HepG2 (cell line): Measurements from ENCODE around the gene FAIM. TPM values are rescaled to one million over a fixed set of nuclear protein-coding genes. Genes with fewer than 3 reads are reported as not detected.

ENCODE experiments used
- ATAC-seq: fragments of 200-7000 bp; cut with Tn5 transposase; 3 replicates; pipeline ENCODE4 v1.9.1; 2020; ENCODE audit warnings: mild to moderate bottlenecking, moderate library complexity
- BruUV-seq: library from RNA; stranded (reverse); fragments of 400-500 nt; replicated peaks from 2 replicates; lab custom pipeline; 2021; lab: Mats Ljungman, UMichigan
- CTCF ChIA-PET: fragments of 300-600 bp; formaldehyde crosslinking; extraction: SDS; loops from one replicate; lab custom pipeline; 2021; ENCODE audit warnings: low total read pairs, inconsistent platforms, low intra/inter-chr PET ratio; lab: Yijun Ruan, JAX
- POLR2A ChIA-PET: fragments of 350-600 bp; sonication (Branson Sonifier 250); formaldehyde crosslinking; loops from one replicate; lab custom pipeline; 2020; ENCODE audit warnings: antibody characterized with exemption, inconsistent platforms; lab: Yijun Ruan, JAX
- DNase-seq: peaks from one replicate; pipeline ENCODE4 v3.0.0-alpha.2; 2015; ENCODE audit warnings: low spot score
- FAIRE-seq: peaks from 3 replicates; lab custom pipeline; 2011; peaks lifted over from hg19 to GRCh38; lab: Jason Lieb, UNC
- H2AFZ ChIP-seq: one replicate; pipeline ENCODE4 v1.6.1; 2011; ENCODE audit warnings: low read length, inconsistent platforms
- H3K27ac ChIP-seq: fragments of 300-600 bp; 3 replicates; pipeline ENCODE4 v1.8.0; 2011; ENCODE audit warnings: mixed run types, mild to moderate bottlenecking, mixed read lengths, low read length, inconsistent platforms; ENCODE audit not compliant: insufficient read depth; ENCODE audit errors: extremely low read length
- H3K27me3 ChIP-seq, 2 experiments: fragments of 200-600 bp in 1 of 2; 2 replicates in 1 of 2; 3 replicates in 1 of 2; pipeline versions ENCODE4 v1.6.0 to v1.8.0; 2011; ENCODE audit warnings: low read length in 2 of 2, mild to moderate bottlenecking in 2 of 2, moderate library complexity in 2 of 2, inconsistent platforms in 1 of 2; ENCODE audit not compliant: insufficient read depth in 2 of 2, control insufficient read depth in 1 of 2
- H3K36me3 ChIP-seq, 2 experiments: fragments of 200-600 bp in 1 of 2; replicated peaks in 1 of 2; 2 replicates in 1 of 2; 3 replicates in 1 of 2; pipeline versions ENCODE4 v1.5.1 to v1.8.0; 2011; ENCODE audit warnings: low read length in 2 of 2, inconsistent platforms in 1 of 2; ENCODE audit not compliant: insufficient read depth in 2 of 2, control insufficient read depth in 1 of 2
- H3K4me1 ChIP-seq: 2 replicates; pipeline ENCODE4 v1.5.1; 2012; ENCODE audit warnings: low read length, inconsistent platforms; ENCODE audit not compliant: insufficient read depth
- H3K4me2 ChIP-seq: 2 replicates; pipeline ENCODE4 v1.6.0; 2011; ENCODE audit warnings: low read depth, low read length, inconsistent platforms
- H3K4me3 ChIP-seq, 3 experiments: fragments of 200-600 bp in 1 of 3; sonication (generic), shearing (Covaris generic) in 1 of 3; replicated peaks in 1 of 3; 2 replicates each; pipeline ENCODE4 v1.5.1; 2011 to 2016; ENCODE audit warnings: low read length in 3 of 3, inconsistent platforms in 2 of 3, low read depth in 2 of 3, mild to moderate bottlenecking in 2 of 3, control low read depth in 1 of 3, mixed read lengths in 1 of 3; ENCODE audit not compliant: insufficient read depth in 1 of 3
- H3K79me2 ChIP-seq: one replicate; pipeline ENCODE4 v1.6.1; 2011; ENCODE audit warnings: low read length, inconsistent platforms; ENCODE audit not compliant: insufficient read depth
- H3K9ac ChIP-seq: 2 replicates; pipeline ENCODE4 v1.6.0; 2011; ENCODE audit warnings: mild to moderate bottlenecking, low read depth, low read length, inconsistent platforms; ENCODE audit not compliant: insufficient read depth
- H3K9me3 ChIP-seq: 2 replicates; pipeline ENCODE4 v1.5.1; 2012; ENCODE audit warnings: mild to moderate bottlenecking, low read length
- H4K20me1 ChIP-seq: 2 replicates; pipeline ENCODE4 v1.6.0; 2011; ENCODE audit warnings: inconsistent platforms, mild to moderate bottlenecking, low read length, moderate library complexity; ENCODE audit not compliant: insufficient read depth
- ATF5 ChIP-seq: sonication (generic); formaldehyde crosslinking; IDR thresholded peaks from 2 replicates; pipeline ENCODE4 v1.4.0; 2020; ENCODE audit warnings: mild to moderate bottlenecking, low read depth, missing genetic modification reagents
- KIAA2018 ChIP-seq: sonication (generic); formaldehyde crosslinking; IDR thresholded peaks from 2 replicates; pipeline ENCODE4 v1.5.0; 2020; ENCODE audit warnings: mild to moderate bottlenecking, missing genetic modification reagents, borderline replicate concordance
- KLF12 ChIP-seq: sonication (generic); formaldehyde crosslinking; IDR thresholded peaks from 2 replicates; pipeline ENCODE4 v1.4.0; 2020; ENCODE audit warnings: missing genetic modification reagents, borderline replicate concordance
- KMT2B ChIP-seq: IDR thresholded peaks from 2 replicates; pipeline ENCODE4 v1.6.1; 2016; ENCODE audit warnings: missing genetic modification reagents, missing compliant biosample characterization
- NFAT5 ChIP-seq: sonication (generic); formaldehyde crosslinking; IDR thresholded peaks from 2 replicates; pipeline ENCODE4 v1.4.0; 2020; ENCODE audit warnings: missing genetic modification reagents
- YEATS4 ChIP-seq: sonication (generic); formaldehyde crosslinking; IDR thresholded peaks from 2 replicates; pipeline ENCODE4 v1.4.0; 2020; ENCODE audit warnings: missing genetic modification reagents, borderline replicate concordance
- ZBTB8A ChIP-seq: sonication (generic); formaldehyde crosslinking; IDR thresholded peaks from 2 replicates; pipeline ENCODE4 v1.4.0; 2020; ENCODE audit warnings: mild to moderate bottlenecking, low read depth, missing genetic modification reagents, borderline replicate concordance
- ZNF766 ChIP-seq: sonication (generic); formaldehyde crosslinking; IDR thresholded peaks from 2 replicates; pipeline ENCODE4 v1.5.0; 2020; ENCODE audit warnings: missing genetic modification reagents, borderline replicate concordance
- WGBS: methylation state at CpG from one replicate; pipeline ENCODE4 v1.1.6; 2017; ENCODE audit warnings: low lambda C conversion rate; 5-methylcytosine and 5-hydroxymethylcytosine counted together
- in situ Hi-C: cut with HindIII; loops from 2 replicates; pipeline ENCODE4 v1.10.0; 2017; ENCODE audit warnings: low pct_unique_long_range_greater_than_20kb; ENCODE audit not compliant: extremely low pct_ligation_motif_present
- intact Hi-C: fragments of 100-400 bp; cut with micrococcal nuclease; formaldehyde crosslinking; loops from one replicate; pipeline ENCODE4 v1.10.0; 2022; ENCODE audit not compliant: unreplicated experiment
- polyA plus RNA-seq, 8 experiments: library from polyadenylated mRNA; depleted of rRNA in 3 of 8; stranded (reverse) in 7 of 8; unstranded in 1 of 8; fragments of >200 nt; fragmentation: Illumina TruSeq in 4 of 8; extraction: Trizol in 4 of 8; gene quantifications; 2 replicates each; pipeline versions ENCODE4 v1.2.1 to v1.2.3, GENCODE V29; 2011 to 2016; ENCODE audit warnings: low read depth in 4 of 8, missing spikeins in 1 of 8, mixed read lengths in 1 of 8; ENCODE audit not compliant: insufficient read depth in 1 of 8
- total RNA-seq, 5 experiments: library from RNA; depleted of rRNA; stranded (reverse); fragments of >200 nt; fragmentation: Illumina TruSeq; extraction: Trizol; gene quantifications; 2 replicates each; pipeline ENCODE4 v1.2.3, GENCODE V29; 2016; ENCODE audit warnings: low read depth in 1 of 5

Gene FAIM
- total and polyA plus RNA-seq, 2 of the 13 experiments (the other 11 are each of a cell fraction or from before 2014, with no cell fraction given): 4.3 to 25.8 TPM

- no peak for TF ChIP-seq KIAA2018 (CRISPR knock-in tag)
- TF ChIP-seq, all 625 proteins: peak for 0
Measured at GRCh38 chr3:138615462-138615861, 6.9 kb downstream of the FAIM start (continued).

- H3K27ac ChIP-seq: no peak overlapping the region
- no peaks in the 10 kb centered on the region; a peak in 1 of 5 replicates for H3K36me3 ChIP-seq
- intact Hi-C loops: no loop called here
- no TSS peak for BruUV-seq
- no peak overlapping the region for H3K4me2 ChIP-seq
- no peaks in the 10 kb centered on the region for H4K20me1 ChIP-seq
- ChIA-PET CTCF (no interaction called here), POLR2A (no interaction called here)
- H3K4me3 ChIP-seq: no peak overlapping the region
- no peak for FAIRE-seq
- H3K9me3 ChIP-seq: no peaks in the 10 kb centered on the region
- H3K9ac ChIP-seq: no peak overlapping the region
- in situ Hi-C loops: no loop called here
- no peak for DNase-seq
- H3K4me1 ChIP-seq: no peaks in the 10 kb centered on the region
- no peak overlapping the region for H2AFZ ChIP-seq
- peaks cover 2% of the 10 kb centered on the region for H3K79me2 ChIP-seq
- no peaks in the 10 kb centered on the region; a peak in 1 of 5 replicates for H3K27me3 ChIP-seq
- 93% methylated on average over 4 of the region's 4 CpGs for WGBS
- ATAC-seq: no peak
- TF ChIP-seq NFAT5 (no peak), KMT2B (CRISPR knock-in tag) (no peak), ZBTB8A (CRISPR knock-in tag) (no peak), KLF12 (CRISPR knock-in tag) (no peak), ATF5 (no peak), YEATS4 (CRISPR knock-in tag) (no peak), ZNF766 (no peak)
Measured at GRCh38 chr3:138620431-138620830, 11.9 kb downstream of the FAIM start.
